ENCODE measurements around the gene SMPD1.

GRCh38 chr11:6377902-6378639 lies 12.2 kb upstream of the SMPD1 start:
- TF ChIP-seq CTCF (conservative IDR thresholded peaks at IDR 0.05; ENCODE audit: low read depth in 2 of 2) (no peak), JUNB (IDR thresholded peaks at IDR 0.05; ENCODE audit: unreplicated experiment) (no peak), POLR2AphosphoS5 (IDR thresholded peaks at IDR 0.05; ENCODE audit: low read depth) (no peak), EZH2 (IDR thresholded peaks at IDR 0.05; ENCODE audit: low read depth, unreplicated experiment) (no peak), ZNF114 (CRISPR knock-in tag; IDR thresholded peaks at IDR 0.05) (no peak), CREB1 (CRISPR knock-in tag; IDR thresholded peaks at IDR 0.05; ENCODE audit: low read depth) (no peak)
- TF ChIP-seq, protein P1, sequence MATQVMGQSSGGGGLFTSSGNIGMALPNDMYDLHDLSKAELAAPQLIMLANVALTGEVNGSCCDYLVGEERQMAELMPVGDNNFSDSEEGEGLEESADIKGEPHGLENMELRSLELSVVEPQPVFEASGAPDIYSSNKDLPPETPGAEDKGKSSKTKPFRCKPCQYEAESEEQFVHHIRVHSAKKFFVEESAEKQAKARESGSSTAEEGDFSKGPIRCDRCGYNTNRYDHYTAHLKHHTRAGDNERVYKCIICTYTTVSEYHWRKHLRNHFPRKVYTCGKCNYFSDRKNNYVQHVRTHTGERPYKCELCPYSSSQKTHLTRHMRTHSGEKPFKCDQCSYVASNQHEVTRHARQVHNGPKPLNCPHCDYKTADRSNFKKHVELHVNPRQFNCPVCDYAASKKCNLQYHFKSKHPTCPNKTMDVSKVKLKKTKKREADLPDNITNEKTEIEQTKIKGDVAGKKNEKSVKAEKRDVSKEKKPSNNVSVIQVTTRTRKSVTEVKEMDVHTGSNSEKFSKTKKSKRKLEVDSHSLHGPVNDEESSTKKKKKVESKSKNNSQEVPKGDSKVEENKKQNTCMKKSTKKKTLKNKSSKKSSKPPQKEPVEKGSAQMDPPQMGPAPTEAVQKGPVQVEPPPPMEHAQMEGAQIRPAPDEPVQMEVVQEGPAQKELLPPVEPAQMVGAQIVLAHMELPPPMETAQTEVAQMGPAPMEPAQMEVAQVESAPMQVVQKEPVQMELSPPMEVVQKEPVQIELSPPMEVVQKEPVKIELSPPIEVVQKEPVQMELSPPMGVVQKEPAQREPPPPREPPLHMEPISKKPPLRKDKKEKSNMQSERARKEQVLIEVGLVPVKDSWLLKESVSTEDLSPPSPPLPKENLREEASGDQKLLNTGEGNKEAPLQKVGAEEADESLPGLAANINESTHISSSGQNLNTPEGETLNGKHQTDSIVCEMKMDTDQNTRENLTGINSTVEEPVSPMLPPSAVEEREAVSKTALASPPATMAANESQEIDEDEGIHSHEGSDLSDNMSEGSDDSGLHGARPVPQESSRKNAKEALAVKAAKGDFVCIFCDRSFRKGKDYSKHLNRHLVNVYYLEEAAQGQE (IDR thresholded peaks at IDR 0.05; ENCODE audit: unreplicated experiment), result no peak

Measured in GM23338 (cell line).